GM23248 (cell line): ENCODE measurements around the gene RBPMS2. TPM values are rescaled to one million over a fixed set of nuclear protein-coding genes. Genes with fewer than 3 reads are reported as not detected.

ENCODE experiments used
- DNase-seq: peaks from one replicate; pipeline ENCODE4 v3.0.0-alpha.2; 2015
- H2AFZ ChIP-seq: fragments of 200-600 bp; sonication (generic); 2 replicates; pipeline ENCODE4 v1.6.1; 2016; ENCODE audit warnings: antibody characterized with exemption
- H3F3A ChIP-seq: fragments of 200-600 bp; sonication (generic); 2 replicates; pipeline ENCODE4 v1.6.1; 2016; ENCODE audit warnings: mild to moderate bottlenecking, antibody characterized with exemption, mixed run types; ENCODE audit not compliant: insufficient read depth
- H3K27ac ChIP-seq: fragments of 200-600 bp; sonication (generic); 2 replicates; pipeline ENCODE4 v1.5.1; 2016; ENCODE audit warnings: mild to moderate bottlenecking
- H3K27me3 ChIP-seq: fragments of 200-600 bp; sonication (generic); replicated peaks from 2 replicates; pipeline ENCODE4 v1.6.1; 2016; ENCODE audit warnings: mild to moderate bottlenecking; ENCODE audit not compliant: insufficient read depth
- H3K36me3 ChIP-seq: fragments of 200-600 bp; sonication (generic); 2 replicates; pipeline ENCODE4 v1.6.1; 2016; ENCODE audit warnings: low read depth, mild to moderate bottlenecking
- H3K4me1 ChIP-seq: fragments of 200-600 bp; sonication (generic); 2 replicates; pipeline ENCODE4 v1.6.1; 2016; ENCODE audit warnings: mild to moderate bottlenecking; ENCODE audit not compliant: insufficient read depth
- H3K4me2 ChIP-seq: fragments of 200-600 bp; sonication (generic); one replicate; pipeline ENCODE4 v1.6.1; 2016; ENCODE audit warnings: mild to moderate bottlenecking; ENCODE audit not compliant: unreplicated experiment
- H3K4me3 ChIP-seq: fragments of 200-600 bp; sonication (generic); 2 replicates; pipeline ENCODE4 v1.5.1; 2016; ENCODE audit warnings: mild to moderate bottlenecking
- H3K79me2 ChIP-seq: fragments of 200-600 bp; sonication (generic); 2 replicates; pipeline ENCODE4 v1.6.1; 2016; ENCODE audit warnings: mild to moderate bottlenecking; ENCODE audit not compliant: insufficient read depth
- H3K9ac ChIP-seq: fragments of 200-600 bp; sonication (generic); 2 replicates; pipeline ENCODE4 v1.6.1; 2016; ENCODE audit warnings: mild to moderate bottlenecking
- H3K9me2 ChIP-seq: fragments of 200-600 bp; sonication (generic); 2 replicates; pipeline ENCODE4 v1.6.1; 2016; ENCODE audit warnings: mixed run types, mild to moderate bottlenecking, moderate library complexity; ENCODE audit not compliant: insufficient read depth
- H3K9me3 ChIP-seq: fragments of 200-600 bp; sonication (generic); one replicate; pipeline ENCODE4 v1.6.1; 2017; ENCODE audit warnings: low read depth
- H4K20me1 ChIP-seq: fragments of 200-600 bp; sonication (generic); 2 replicates; pipeline ENCODE4 v1.6.0; 2016; ENCODE audit not compliant: insufficient read depth
- EZH2 ChIP-seq: fragments of 200-600 bp; sonication (generic); IDR thresholded peaks from 2 replicates; pipeline ENCODE4 v1.6.1; 2018; ENCODE audit warnings: antibody characterized with exemption, mild to moderate bottlenecking; ENCODE audit not compliant: insufficient read depth, poor library complexity, severe bottlenecking
- EZH2phosphoT487 ChIP-seq: fragments of 200-600 bp; sonication (generic); IDR thresholded peaks from 2 replicates; pipeline ENCODE4 v1.6.1; 2018; ENCODE audit warnings: antibody characterized with exemption, moderate library complexity, mild to moderate bottlenecking, low read depth; ENCODE audit not compliant: insufficient read depth
- WGBS, 2 experiments: methylation state at CpG; one replicate each; pipeline ENCODE4 v1.1.6; 2015 to 2017; ENCODE audit warnings: low lambda C conversion rate in 2 of 2, low coverage in 1 of 2; ENCODE audit errors: missing lambda C conversion rate in 2 of 2; 5-methylcytosine and 5-hydroxymethylcytosine counted together
- in situ Hi-C: fragments of 300-500 bp; cut with MboI; formaldehyde crosslinking; loops from 2 replicates; pipeline ENCODE4 v1.15.0; 2020
- polyA plus RNA-seq: library from polyadenylated mRNA; unstranded; fragments of >200 nt; fragmentation: Nextera tagmentation; extraction: Ambion mirVana; gene quantifications from 2 replicates; pipeline ENCODE4 v1.2.1, GENCODE V29; 2016
- total RNA-seq: library from RNA; depleted of rRNA; stranded (reverse); fragments of >200 nt; shearing (Covaris generic); gene quantifications from 2 replicates; pipeline ENCODE4 v1.2.3, GENCODE V29; 2014

The RBPMS2 gene
- total and polyA plus RNA-seq, 2 experiments from 2014 or later = 0.71 TPM; not detected in 1

DNA sequence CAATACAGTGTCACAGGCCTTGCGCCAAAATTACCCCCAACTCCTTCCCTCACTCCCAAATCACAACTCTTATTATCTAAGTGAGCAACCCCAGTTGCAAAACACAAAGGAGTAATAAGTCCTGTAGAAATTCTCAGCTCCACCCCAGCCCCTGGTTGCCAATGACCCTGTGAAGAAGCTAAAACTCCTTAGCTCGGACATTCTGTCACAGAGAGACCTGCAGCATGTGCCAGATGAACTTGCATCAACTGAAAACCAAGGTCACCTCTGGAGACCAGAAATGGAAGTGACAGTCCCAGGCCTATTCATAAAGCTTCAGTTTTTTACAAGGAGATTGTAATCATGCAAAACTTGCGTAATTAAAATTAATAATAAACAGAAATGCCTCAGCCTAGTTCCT is 55.2 kb downstream of the RBPMS2 start:
- no peaks in the 10 kb centered on the region for H3K9me2 ChIP-seq
- no peaks in the 10 kb centered on the region for H3K4me1 ChIP-seq
- no peak overlapping the region for H3K27ac ChIP-seq
- H4K20me1 ChIP-seq = no peaks in the 10 kb centered on the region
- in situ Hi-C loops = no loop called here
- H3K4me2 ChIP-seq = no peak overlapping the region
- no peaks in the 10 kb centered on the region for H3K36me3 ChIP-seq
- no peak overlapping the region for H2AFZ ChIP-seq
- no peak overlapping the region for H3K4me3 ChIP-seq
- no peak for DNase-seq
- no peak overlapping the region for H3K9ac ChIP-seq
- no peaks in the 10 kb centered on the region for H3K79me2 ChIP-seq
- no peaks in the 10 kb centered on the region for H3K27me3 ChIP-seq
- TF ChIP-seq EZH2phosphoT487 = no peak
- no peaks in the 10 kb centered on the region for H3F3A ChIP-seq
- H3K9me3 ChIP-seq = no peaks in the 10 kb centered on the region
- 84 to 86% methylated on average over 3 of the region's 3 CpGs for WGBS, 2 experiments

DNA sequence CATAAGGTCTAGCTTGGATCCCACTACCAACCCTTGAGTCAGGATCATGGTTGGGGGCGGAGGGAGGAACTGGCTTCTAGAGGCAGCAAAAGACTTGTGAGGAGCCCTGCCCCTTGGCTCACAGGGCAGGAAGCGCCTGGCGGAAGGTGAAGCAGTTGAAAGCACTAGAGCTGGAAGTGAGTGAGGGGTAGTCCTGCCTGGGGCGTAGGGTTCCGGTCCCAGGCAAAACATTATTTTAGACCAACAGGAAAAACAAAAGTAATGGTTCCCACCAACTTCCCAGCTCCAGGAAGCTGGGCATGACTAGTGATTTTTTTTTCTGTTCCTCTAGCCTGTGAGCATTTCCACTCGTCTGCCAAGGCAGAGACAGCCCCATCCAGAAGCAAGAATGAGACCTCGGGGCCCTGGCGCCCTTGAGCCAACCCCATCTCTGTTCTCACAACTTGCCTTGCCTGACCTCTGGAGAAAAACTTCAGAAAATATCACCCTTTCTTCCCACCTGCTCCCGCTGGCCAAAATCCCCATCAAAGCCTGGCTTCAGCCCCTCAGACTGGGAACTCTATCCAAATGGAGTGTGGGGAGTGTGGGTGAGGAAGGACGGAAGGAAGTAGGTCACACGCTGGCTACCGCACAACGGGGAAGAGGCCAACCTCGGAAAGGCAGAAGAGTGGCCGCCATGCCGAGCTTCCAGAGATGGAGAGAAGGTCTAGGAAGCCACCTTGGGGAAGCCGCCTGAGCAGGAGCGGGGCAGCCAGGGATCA is 57.5 kb downstream of the RBPMS2 start:
- no peak overlapping the region for H3K4me3 ChIP-seq
- in situ Hi-C loops = no loop called here

GRCh38 chr15:64717130-64717529 is 58.3 kb downstream of the RBPMS2 start:
- no peaks in the 10 kb centered on the region for H3K36me3 ChIP-seq
- H3K4me2 ChIP-seq = no peak overlapping the region
- H3K9ac ChIP-seq = no peak overlapping the region
- H3K9me3 ChIP-seq = no peaks in the 10 kb centered on the region
- no peak overlapping the region for H2AFZ ChIP-seq
- in situ Hi-C loops = no loop called here
- H4K20me1 ChIP-seq = no peaks in the 10 kb centered on the region
- no peak overlapping the region for H3K4me3 ChIP-seq
- no peaks in the 10 kb centered on the region for H3F3A ChIP-seq
- 84 to 85% methylated on average over 7 of the region's 7 CpGs for WGBS, 2 experiments
- no peaks in the 10 kb centered on the region for H3K79me2 ChIP-seq
- no peak overlapping the region for H3K27ac ChIP-seq
- H3K4me1 ChIP-seq = no peaks in the 10 kb centered on the region
- TF ChIP-seq EZH2 = no peak
- TF ChIP-seq EZH2phosphoT487 = no peak
- H3K9me2 ChIP-seq = no peaks in the 10 kb centered on the region
- DNase-seq = no peak
- no peaks in the 10 kb centered on the region for H3K27me3 ChIP-seq

More for the DNA sequence above, 57.5 kb downstream of the RBPMS2 start:
- H2AFZ ChIP-seq = no peak overlapping the region
- no peaks in the 10 kb centered on the region for H3K27me3 ChIP-seq
- H3K4me2 ChIP-seq = no peak overlapping the region
- H4K20me1 ChIP-seq = no peaks in the 10 kb centered on the region
- H3K4me1 ChIP-seq = no peaks in the 10 kb centered on the region
- H3K36me3 ChIP-seq = no peaks in the 10 kb centered on the region
- H3K9me3 ChIP-seq = no peaks in the 10 kb centered on the region
- WGBS, 2 experiments = 72 to 73% methylated on average over 18 of the region's 18 CpGs
- no peak for DNase-seq
- no peaks in the 10 kb centered on the region for H3F3A ChIP-seq
- no peak overlapping the region for H3K27ac ChIP-seq
- TF ChIP-seq EZH2phosphoT487 (no peak), EZH2 (no peak)
- no peak overlapping the region for H3K9ac ChIP-seq
- no peaks in the 10 kb centered on the region for H3K9me2 ChIP-seq
- H3K79me2 ChIP-seq = no peaks in the 10 kb centered on the region

DNA sequence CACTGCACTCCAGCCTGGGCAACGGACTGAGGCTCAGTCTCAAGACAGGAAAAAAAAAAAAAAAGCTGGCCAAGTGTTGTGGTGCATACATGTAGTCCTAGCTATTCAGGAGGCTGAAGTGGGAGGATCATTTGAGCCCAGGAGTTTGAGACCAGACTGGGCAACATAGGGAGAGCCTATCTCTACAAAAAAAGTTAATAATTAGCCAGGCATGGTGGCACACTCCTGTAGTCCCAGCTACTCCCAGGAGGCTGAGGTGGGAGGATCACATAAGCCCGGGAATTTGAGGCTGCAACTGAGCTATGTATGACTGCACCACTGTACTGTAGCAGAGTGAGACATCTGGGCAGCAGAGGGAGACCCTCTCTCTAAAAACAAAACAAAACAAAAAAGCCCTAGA is 58.9 kb downstream of the RBPMS2 start:
- WGBS, 2 experiments = 90% methylated on average over 2 of the region's 2 CpGs
- Histone ChIP-seq H3K27ac (no peak overlapping the region), H3K9ac (no peak overlapping the region), H3K9me3 (no peaks in the 10 kb centered on the region), H4K20me1 (no peaks in the 10 kb centered on the region), H3K27me3 (no peaks in the 10 kb centered on the region), H3K4me2 (no peak overlapping the region), H3F3A (no peaks in the 10 kb centered on the region), H3K36me3 (no peaks in the 10 kb centered on the region), H3K79me2 (no peaks in the 10 kb centered on the region), H2AFZ (no peak overlapping the region), H3K4me1 (no peaks in the 10 kb centered on the region), H3K9me2 (no peaks in the 10 kb centered on the region), H3K4me3 (no peak overlapping the region)
- no peak for DNase-seq
- TF ChIP-seq EZH2 (no peak), EZH2phosphoT487 (no peak)
- in situ Hi-C loops = no loop called here

DNA sequence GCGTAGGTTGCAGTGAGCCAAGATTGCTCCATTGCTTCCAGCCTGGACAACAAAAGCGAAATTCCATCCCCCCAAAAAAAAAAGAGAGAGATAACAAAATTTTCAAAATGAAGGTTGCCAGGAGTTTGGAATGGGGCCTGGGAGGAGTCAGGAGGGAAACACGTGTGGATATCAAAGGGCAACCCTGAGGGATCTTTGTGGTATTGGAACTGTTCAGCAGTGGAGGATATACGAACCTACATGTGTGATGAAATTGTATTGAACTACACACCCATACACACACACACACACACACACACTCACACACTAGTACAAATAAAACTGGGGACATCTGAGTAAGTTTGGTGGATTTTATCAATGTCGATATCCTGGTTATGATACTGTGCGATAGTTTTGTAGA is 61.8 kb downstream of the RBPMS2 start:
- Histone ChIP-seq H3K9me2 (no peaks in the 10 kb centered on the region), H3K4me1 (no peaks in the 10 kb centered on the region), H3K79me2 (no peaks in the 10 kb centered on the region), H3K9ac (no peak overlapping the region), H3K27ac (no peak overlapping the region), H3F3A (no peaks in the 10 kb centered on the region), H4K20me1 (no peaks in the 10 kb centered on the region), H3K4me3 (no peak overlapping the region), H3K36me3 (no peaks in the 10 kb centered on the region), H2AFZ (no peak overlapping the region), H3K9me3 (no peaks in the 10 kb centered on the region), H3K4me2 (no peak overlapping the region), H3K27me3 (no peaks in the 10 kb centered on the region)
- DNase-seq = no peak
- TF ChIP-seq EZH2 (no peak), EZH2phosphoT487 (no peak)
- 74 to 80% methylated on average over 6 of the region's 6 CpGs for WGBS, 2 experiments
- in situ Hi-C loops = no loop called here
